H4 (cell line): ENCODE measurements around the gene TIAM2. TPM values are rescaled to one million over a fixed set of nuclear protein-coding genes. Genes with fewer than 3 reads are reported as not detected.

ENCODE experiments used
- DNase-seq: peaks from one replicate; pipeline ENCODE4 v3.0.0-alpha.2; 2015; ENCODE audit warnings: low spot score
- total RNA-seq: library from RNA; depleted of rRNA; stranded (reverse); fragments of >200 nt; shearing (Covaris generic); gene quantifications from 2 replicates; pipeline ENCODE4 v1.2.3, GENCODE V29; 2014

Gene TIAM2
- total RNA-seq, 1 experiment from 2014 or later = 5.7 TPM

DNA sequence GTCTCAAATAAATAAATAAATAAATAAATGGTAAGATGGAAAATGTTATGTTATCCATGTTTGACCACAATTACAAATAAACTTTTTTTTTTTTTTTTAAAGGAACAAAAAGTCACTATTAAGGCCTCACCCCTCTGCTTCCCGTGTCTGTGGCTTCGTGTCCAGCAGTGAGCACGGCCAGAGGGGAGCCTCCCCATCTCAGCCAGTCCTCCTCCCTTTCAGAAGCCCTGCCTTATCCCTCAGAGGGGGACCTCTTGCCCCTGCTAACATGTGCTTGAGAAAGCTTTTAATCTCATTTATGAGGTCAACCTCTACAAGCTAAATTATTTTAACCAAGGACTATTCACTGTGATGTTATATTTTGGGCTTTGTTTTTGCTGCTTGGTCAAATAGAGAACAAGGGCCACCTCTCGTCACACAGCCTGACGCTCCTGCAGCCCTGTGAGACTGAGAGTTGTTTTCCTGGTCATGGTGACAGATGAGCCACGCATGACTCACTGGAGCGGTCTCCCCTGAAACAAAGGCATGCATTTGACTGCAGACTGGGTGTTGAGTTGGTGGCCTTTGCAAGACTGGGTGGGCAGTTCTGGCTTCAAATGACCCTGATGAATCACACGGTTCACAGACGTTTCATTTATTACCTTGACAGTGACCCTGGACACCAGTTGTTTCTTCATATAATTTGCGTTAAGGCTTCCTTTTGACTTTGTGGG is 131.8 kb downstream of the TIAM2 start:
- peak; percentile 73 for DNase-seq

- DNase-seq = no peak
Measured at GRCh38 chr6:155128977-155129376, 133.9 kb downstream of the TIAM2 start.

DNA sequence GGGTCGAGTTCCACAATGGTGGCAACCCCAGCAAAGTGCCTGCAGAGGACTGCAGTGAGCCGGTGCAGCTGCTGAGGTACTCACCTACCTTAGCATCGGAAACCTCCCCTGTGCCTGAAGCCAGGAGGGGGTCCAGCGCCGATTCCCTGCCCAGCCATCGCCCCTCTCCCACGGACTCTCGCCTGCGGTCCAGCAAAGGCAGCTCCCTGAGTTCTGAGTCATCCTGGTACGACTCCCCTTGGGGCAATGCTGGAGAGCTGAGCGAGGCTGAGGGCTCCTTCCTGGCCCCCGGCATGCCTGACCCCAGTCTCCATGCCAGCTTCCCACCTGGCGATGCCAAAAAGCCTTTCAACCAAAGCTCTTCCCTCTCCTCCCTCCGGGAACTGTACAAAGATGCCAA is 134.6 kb downstream of the TIAM2 start:
- DNase-seq = no peak

- no peak for DNase-seq
Measured at GRCh38 chr6:155130161-155130853, 135.2 kb downstream of the TIAM2 start.

- DNase-seq = no peak
Measured at GRCh38 chr6:155132617-155133016, 137.5 kb downstream of the TIAM2 start.

DNA sequence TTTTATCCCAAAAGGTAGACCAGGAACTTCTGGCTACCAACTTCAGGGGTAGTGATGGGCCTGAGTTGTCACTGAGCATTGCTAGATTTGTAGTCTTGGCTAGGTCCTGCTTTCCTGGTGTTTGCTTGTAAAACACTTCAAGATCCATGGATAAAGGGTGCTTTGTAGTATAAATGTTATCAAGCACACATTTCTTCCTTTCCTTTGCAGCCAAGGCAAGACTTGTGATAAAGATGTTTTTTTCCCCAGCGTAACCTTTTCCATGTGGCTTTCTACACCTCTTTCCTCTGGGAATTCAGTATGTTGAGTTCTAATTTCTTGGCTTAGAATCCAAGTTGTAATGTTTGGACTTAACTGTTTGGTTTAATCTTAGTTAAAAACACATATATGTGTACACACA is 145.9 kb downstream of the TIAM2 start:
- no peak for DNase-seq

DNA sequence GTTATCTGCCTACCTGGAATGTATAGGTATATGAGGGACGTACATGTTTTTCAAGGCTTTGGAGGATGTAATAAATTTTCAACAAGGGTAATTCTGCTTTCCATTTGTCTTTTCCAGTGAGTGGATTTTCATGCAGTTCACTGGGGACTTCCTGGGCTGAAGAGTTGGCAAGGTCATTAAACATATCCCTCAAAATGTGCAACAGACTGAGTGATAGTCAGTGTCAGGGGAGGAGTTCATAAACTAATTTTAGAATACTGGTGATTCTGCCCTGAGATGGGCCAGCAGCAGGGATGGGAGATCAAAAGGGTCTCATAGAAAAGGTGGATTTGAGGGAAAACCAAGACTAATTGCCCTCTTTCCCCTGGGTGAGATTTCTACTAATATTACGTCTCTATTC is 146.4 kb downstream of the TIAM2 start:
- DNase-seq = no peak

GRCh38 chr6:155142168-155143028 is 147.3 kb downstream of the TIAM2 start:
- DNase-seq = no peak

DNA sequence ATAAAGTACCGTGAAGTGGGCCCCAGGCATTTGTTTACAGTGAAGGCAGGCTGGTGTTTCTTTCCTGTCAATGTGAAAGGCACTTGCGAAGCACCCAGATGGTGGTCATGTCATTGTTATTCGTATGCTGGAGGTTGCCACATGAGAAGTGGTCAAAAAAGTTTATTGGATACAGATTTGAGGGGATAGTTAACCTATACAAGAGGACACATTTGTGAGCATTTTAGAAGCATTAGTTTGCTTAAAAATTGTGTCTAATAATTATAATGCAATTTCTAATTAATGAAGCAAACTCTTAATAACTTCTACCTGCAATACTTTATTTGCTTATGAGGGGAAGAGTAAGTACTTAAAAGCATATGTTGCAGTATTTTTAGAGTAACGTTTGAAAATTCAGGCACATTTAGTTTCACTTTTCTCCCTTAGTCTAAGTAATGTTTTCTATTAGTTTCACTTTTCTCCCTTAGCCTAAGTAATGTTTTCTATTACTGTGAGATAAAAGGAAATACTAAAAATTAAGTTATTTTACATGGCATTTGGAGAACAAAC is 148.0 kb downstream of the TIAM2 start:
- DNase-seq = no peak

DNA sequence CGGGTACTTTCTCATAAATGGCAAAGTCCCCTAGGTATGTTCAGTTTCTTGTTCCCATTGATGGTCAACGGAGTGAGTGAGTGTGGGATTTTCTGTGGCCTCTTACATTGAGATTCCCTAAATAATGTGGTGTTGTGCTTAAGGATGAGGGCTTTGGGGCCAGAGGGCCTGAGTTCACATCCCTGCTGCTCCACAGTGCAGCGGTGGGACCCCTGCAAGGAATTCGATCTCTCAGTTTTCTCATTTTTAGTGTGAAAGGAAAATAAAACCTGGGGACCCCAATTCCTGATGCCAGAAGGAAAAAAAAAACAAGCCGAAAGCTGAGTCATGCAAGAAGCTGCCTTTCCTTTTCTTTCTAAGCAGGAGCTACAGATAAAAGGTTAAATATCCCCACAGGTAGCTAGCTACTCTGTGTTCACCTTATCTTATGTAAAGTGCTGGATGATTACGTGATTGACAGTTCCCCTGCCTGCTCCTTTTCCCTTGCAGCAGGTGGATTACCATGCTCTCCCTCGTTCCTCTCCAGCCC is 148.5 kb downstream of the TIAM2 start:
- no peak for DNase-seq

DNA sequence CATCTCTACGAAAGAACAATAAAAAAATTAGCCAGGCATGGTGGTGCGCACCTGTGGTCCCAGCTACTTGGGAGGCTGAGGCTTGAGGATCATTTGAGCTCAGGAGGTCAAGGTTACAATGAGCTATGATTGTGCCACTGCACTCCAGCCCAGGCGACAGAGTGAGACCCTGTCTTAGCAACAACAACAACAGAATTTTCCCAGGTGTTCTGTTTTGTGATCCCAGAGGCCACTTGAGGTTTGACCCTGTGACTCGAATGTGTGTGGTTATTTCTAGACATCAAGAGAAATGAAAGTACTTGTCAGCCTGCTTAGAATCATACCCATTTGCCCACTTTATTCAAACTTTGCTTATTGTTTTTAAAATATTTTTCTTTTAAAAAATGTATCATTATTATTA is 151.1 kb downstream of the TIAM2 start:
- no peak for DNase-seq

DNA sequence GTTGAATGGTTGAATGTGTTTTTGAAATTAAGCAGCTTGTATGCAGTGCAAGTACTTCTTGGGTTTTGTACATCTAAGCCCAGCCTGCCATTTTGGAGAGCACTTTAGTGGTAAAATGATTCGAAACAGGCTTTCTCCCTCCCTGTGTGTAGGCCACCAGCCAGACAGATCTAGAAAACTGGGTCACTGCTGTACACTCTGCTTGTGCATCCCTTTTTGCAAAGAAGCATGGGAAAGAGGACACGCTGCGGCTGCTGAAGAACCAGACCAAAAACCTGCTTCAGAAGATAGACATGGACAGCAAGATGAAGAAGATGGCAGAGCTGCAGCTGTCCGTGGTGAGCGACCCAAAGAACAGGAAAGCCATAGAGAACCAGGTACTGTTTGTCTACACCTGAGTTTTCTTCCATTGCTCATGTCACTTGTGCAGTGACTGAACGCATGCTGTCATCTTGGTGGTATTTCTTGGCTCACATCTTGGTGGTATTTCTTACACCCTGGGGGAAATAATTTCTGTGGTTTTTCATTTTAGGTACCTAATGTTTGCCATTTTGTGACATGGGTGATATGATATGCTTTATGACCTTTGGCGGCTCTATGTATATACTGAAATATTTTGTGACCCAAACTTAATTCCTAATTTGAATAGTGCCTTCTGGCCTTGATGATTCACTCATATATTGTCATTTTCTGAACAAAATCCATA is 153.0 kb downstream of the TIAM2 start:
- no peak for DNase-seq

GRCh38 chr6:155150967-155151671 is 156.0 kb downstream of the TIAM2 start:
- no peak for DNase-seq

DNA sequence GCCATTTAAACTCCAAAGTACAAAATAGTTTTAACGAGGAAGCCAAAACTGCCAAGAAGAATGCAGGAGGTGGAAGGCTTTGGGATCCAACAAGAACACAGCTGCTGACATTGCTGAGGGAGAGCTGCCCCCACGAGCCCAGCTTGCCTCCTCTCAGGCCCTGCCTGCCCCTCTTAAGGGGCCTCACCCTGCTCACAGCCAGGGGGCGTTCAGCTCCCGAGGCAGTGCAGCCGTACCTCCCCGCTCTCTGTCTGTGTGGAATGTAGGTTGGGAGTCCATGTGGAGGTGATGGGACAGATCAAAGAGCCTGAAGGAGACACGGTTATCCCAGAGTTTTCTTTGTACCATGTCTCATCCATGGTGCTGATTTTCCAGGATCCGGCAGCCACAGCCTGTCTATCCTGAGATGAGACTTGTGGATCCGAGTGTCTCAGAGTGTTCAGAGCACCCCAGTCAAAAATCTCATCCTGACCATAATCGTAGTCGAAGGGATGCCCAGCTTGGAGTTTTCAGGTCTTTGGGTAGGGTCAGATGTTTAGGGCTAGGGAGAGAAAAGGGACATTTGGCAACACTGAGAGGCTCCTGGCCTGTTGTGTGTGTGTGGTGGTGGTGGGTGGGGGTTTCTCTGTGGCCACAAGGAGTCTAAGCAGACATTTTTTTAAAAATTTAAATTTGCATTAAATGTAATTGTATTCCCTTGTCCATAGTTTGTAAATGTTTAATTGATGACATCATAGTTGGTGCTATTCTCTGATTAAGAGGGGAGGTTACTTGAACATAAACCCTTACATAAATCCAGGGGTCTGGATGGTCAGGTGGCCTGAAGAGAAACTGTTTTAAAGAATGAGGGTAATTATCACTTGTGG is 157.3 kb downstream of the TIAM2 start:
- DNase-seq = no peak

DNA sequence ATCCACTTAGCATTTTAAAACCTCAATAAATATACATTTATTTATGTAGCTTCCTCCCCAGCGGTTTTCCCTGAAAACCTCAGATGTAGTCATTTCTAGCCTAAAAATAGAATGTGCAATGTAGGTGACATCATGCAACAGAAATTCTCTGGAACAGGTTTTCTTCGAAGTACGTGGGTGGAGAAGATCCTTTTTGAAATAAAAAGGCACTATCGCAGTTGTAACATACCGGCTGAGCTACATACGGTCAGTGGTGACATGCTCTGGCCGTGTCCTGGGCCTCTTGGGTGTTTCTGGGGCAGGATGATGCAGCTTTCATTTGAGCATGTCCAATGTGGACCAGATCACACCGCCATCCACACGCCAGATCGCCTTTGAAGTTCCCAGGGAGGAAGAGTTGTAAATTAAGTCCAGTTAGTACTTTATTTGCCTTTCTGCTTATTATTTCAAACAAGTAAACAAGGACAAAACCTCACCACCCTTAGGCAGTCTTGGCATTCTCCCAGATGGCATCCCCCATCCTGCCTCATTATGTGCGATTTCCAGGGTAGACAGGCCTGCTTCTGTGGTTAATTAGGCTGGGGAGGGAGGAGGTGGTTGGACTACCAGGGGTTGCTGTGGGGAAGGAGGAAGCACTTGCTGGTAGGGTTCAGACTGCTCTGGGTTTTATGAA is 159.2 kb downstream of the TIAM2 start:
- DNase-seq = peak; percentile 79

DNA sequence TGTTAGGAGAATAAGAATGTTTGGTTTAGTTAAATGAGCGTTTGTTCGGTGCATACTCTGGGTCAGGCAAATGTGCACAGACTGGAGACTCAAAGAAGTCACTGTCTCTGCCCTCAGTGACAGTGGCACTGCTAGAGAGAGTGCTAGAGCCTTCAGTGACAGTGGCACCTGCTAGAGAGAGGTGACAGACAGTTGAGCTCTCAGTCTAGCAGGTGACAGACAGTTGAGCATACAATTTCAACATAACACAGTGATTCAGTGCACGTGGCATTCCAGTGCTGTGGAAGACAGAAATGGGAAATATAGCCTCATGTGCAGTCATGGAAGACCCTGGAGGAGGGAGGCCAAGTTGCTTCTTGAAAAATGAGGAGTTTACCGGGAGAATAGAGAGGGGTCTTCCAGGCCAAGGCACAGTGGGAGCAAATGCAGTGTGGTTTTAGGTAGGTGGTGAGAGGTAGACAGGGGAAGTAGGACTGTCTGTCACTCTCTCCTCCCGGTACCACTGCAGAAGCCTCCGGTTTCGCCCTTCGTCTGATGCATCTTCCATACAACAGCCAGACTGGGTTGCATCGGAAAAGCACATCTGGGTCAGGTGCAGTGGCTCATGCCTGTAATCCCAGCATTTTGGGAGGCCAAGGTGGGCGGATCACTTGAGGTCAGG is 160.8 kb downstream of the TIAM2 start:
- no peak for DNase-seq

- DNase-seq = no peak
Measured at GRCh38 chr6:155157101-155157500, 162.0 kb downstream of the TIAM2 start.

DNA sequence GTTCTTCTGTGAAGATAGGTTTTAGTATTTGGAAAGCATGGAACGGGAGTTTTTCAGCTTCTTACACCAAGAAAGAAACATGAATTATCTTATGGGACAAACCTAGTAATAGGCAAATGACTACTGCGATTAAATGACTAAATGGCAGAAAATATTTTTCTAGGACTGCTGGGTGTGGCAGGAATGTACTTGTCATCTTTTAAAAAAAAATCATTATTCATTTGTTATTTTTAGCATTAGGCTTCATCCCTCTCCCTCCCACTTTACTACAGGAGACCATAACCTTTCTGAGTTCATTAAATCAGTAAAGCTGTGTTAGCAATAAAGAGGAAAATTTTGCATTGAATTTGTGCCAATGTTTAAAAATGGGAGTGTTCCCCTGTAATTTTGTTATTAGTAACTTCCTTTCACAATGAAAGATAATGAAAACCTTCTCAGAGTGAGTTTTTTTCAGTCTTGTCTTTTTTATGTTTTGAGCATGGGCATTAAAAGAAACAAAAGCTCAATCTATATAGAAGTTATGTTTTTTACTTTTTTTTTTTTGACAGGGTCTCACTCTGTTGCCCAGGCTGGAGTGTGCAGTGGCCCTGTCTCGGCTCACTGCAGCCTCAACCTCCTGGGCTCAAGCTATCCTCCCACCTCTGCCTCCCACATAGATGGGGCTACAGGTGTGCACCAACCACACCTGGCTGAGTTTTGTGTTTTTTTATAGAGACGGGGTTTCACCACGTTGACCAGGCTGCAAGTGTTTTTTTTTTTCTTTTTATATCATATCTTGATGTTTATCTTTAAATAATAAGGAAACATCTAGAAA is 163.1 kb downstream of the TIAM2 start:
- DNase-seq = no peak
